Panc1 (cell line): ENCODE data around the gene SPATA16. TPM values are rescaled to one million over a fixed set of nuclear protein-coding genes. Genes with fewer than 3 reads are reported as not detected.

Experiments
- ATAC-seq: fragments of 200-7000 bp; cut with Tn5 transposase; 2 replicates; pipeline ENCODE4 v1.9.1; 2020; ENCODE audit warnings: mild to moderate bottlenecking, moderate library complexity
- BruUV-seq: library from RNA; stranded (reverse); fragments of 400-500 nt; replicated peaks from 2 replicates; lab custom pipeline; 2021; lab: Mats Ljungman, UMichigan
- CTCF ChIA-PET: fragments of 300-600 bp; sonication (Branson Sonifier 250); formaldehyde crosslinking; loops from one replicate; lab custom pipeline; 2022; ENCODE audit warnings: antibody characterized with exemption; lab: Charles Lee
- POLR2A ChIA-PET: fragments of 300-600 bp; sonication (Branson Sonifier 250); formaldehyde crosslinking; loops from one replicate; lab custom pipeline; 2022; ENCODE audit warnings: antibody characterized with exemption; lab: Charles Lee
- DNase-seq: peaks from one replicate; pipeline ENCODE4 v3.0.0-alpha.2; 2010; ENCODE audit warnings: low read depth, low spot score
- H3K27ac ChIP-seq: 2 replicates; pipeline ENCODE4 v1.5.1; 2011; ENCODE audit warnings: mild to moderate bottlenecking, low read length, inconsistent platforms
- H3K27me3 ChIP-seq: fragments of 200-500 bp; sonication (Bioruptor generic); 2 replicates; pipeline ENCODE4 v1.6.0; 2014; ENCODE audit warnings: low read length, inconsistent platforms; ENCODE audit not compliant: control insufficient read depth, insufficient read depth
- H3K36me3 ChIP-seq: fragments of 200-500 bp; sonication (Bioruptor generic); 2 replicates; pipeline ENCODE4 v1.5.1; 2014; ENCODE audit warnings: inconsistent platforms, mild to moderate bottlenecking, low read length, moderate library complexity; ENCODE audit not compliant: control insufficient read depth, insufficient read depth
- H3K4me1 ChIP-seq: 2 replicates; pipeline ENCODE4 v1.5.1; 2011; ENCODE audit warnings: inconsistent platforms, mild to moderate bottlenecking, low read length, moderate library complexity; ENCODE audit not compliant: control insufficient read depth, insufficient read depth
- H3K4me3 ChIP-seq, 2 experiments: 2 replicates each; pipeline ENCODE4 v1.5.1; 2011 to 2012; ENCODE audit warnings: low read depth in 2 of 2, low read length in 2 of 2, mild to moderate bottlenecking in 2 of 2, inconsistent platforms in 1 of 2, moderate library complexity in 1 of 2
- H3K9me3 ChIP-seq: fragments of 200-500 bp; sonication (Bioruptor generic); 2 replicates; pipeline ENCODE4 v1.5.1; 2014; ENCODE audit warnings: low read depth, mild to moderate bottlenecking, inconsistent platforms, low read length, moderate library complexity; ENCODE audit not compliant: control insufficient read depth, insufficient read depth
- POLR2AphosphoS5 ChIP-seq: IDR thresholded peaks from 2 replicates; pipeline ENCODE4 v1.6.1; 2012; ENCODE audit warnings: mild to moderate bottlenecking, low read depth, low read length, moderate library complexity
- SIN3A ChIP-seq: IDR thresholded peaks from 2 replicates; pipeline ENCODE4 v1.6.1; 2012; ENCODE audit warnings: low read depth, mild to moderate bottlenecking, low read length, moderate library complexity, borderline replicate concordance; ENCODE audit not compliant: insufficient read depth
- TCF7L2 ChIP-seq: IDR thresholded peaks from 2 replicates; pipeline ENCODE4 v1.6.1; 2011; ENCODE audit warnings: mild to moderate bottlenecking, low read depth, low read length, inconsistent platforms
- in situ Hi-C: cut with HindIII; loops from 2 replicates; pipeline ENCODE4 v1.10.0; 2016; ENCODE audit warnings: low sequenced_read_pairs, low pct_unique_long_range_greater_than_20kb
- intact Hi-C: fragments of 100-400 bp; cut with micrococcal nuclease; formaldehyde crosslinking; loops from one replicate; pipeline ENCODE4 v1.10.0; 2022; ENCODE audit not compliant: unreplicated experiment
- total RNA-seq: library from RNA; stranded (reverse); gene quantifications from one replicate; pipeline ENCODE4 v1.2.1, GENCODE V29; 2021; ENCODE audit not compliant: unreplicated experiment
- TF ChIP-seq, protein P1 (sequence below), 2 experiments: IDR thresholded peaks; 2 replicates each; pipeline ENCODE4 v1.6.1; 2011 to 2012; ENCODE audit warnings: low read depth in 2 of 2, control low read depth in 1 of 2, low read length in 1 of 2, mild to moderate bottlenecking in 1 of 2, moderate library complexity in 1 of 2; ENCODE audit not compliant: insufficient read depth in 1 of 2
- TF ChIP-seq, protein P2 (sequence below): fragments of 450-650 bp; IDR thresholded peaks from 2 replicates; pipeline ENCODE4 v1.5.1; 2017; ENCODE audit warnings: mild to moderate bottlenecking

Gene SPATA16
- total RNA-seq, 1 experiment from 2014 or later, result not detected

GRCh38 chr3:172929451-172929850 lies 211.6 kb downstream of the SPATA16 start:
- no peak for TF ChIP-seq TCF7L2
- TF ChIP-seq, protein P1, sequence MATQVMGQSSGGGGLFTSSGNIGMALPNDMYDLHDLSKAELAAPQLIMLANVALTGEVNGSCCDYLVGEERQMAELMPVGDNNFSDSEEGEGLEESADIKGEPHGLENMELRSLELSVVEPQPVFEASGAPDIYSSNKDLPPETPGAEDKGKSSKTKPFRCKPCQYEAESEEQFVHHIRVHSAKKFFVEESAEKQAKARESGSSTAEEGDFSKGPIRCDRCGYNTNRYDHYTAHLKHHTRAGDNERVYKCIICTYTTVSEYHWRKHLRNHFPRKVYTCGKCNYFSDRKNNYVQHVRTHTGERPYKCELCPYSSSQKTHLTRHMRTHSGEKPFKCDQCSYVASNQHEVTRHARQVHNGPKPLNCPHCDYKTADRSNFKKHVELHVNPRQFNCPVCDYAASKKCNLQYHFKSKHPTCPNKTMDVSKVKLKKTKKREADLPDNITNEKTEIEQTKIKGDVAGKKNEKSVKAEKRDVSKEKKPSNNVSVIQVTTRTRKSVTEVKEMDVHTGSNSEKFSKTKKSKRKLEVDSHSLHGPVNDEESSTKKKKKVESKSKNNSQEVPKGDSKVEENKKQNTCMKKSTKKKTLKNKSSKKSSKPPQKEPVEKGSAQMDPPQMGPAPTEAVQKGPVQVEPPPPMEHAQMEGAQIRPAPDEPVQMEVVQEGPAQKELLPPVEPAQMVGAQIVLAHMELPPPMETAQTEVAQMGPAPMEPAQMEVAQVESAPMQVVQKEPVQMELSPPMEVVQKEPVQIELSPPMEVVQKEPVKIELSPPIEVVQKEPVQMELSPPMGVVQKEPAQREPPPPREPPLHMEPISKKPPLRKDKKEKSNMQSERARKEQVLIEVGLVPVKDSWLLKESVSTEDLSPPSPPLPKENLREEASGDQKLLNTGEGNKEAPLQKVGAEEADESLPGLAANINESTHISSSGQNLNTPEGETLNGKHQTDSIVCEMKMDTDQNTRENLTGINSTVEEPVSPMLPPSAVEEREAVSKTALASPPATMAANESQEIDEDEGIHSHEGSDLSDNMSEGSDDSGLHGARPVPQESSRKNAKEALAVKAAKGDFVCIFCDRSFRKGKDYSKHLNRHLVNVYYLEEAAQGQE (IDR thresholded peaks at IDR 0.05; ENCODE audit: insufficient read depth in 1 of 2, low read depth in 2 of 2, low read length in 1 of 2), result no peak
- TF ChIP-seq SIN3A, result no peak
- TF ChIP-seq, protein P2, sequence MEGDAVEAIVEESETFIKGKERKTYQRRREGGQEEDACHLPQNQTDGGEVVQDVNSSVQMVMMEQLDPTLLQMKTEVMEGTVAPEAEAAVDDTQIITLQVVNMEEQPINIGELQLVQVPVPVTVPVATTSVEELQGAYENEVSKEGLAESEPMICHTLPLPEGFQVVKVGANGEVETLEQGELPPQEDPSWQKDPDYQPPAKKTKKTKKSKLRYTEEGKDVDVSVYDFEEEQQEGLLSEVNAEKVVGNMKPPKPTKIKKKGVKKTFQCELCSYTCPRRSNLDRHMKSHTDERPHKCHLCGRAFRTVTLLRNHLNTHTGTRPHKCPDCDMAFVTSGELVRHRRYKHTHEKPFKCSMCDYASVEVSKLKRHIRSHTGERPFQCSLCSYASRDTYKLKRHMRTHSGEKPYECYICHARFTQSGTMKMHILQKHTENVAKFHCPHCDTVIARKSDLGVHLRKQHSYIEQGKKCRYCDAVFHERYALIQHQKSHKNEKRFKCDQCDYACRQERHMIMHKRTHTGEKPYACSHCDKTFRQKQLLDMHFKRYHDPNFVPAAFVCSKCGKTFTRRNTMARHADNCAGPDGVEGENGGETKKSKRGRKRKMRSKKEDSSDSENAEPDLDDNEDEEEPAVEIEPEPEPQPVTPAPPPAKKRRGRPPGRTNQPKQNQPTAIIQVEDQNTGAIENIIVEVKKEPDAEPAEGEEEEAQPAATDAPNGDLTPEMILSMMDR, result no peak
- TF ChIP-seq POLR2AphosphoS5, result no peak
- in situ Hi-C loops, result no loop called here

DNA sequence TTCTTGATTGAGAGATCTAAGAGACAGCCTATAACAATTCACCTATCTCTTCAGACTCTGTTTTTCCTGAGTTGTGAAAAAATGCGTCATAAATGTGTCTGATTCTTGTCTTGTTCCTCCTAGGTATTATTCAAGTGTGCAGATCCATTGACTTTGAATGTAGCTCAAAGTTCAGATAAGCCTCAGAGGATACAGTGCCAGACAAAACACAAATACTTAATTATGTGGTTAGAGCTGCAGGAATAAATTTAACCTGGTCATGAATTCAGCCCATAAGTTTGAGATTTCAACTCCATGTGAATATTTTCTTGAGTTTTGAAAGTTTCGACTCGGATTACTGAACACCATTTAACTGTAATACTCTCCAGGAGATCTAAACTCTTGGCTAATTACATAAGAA lies 216.5 kb downstream of the SPATA16 start:
- intact Hi-C loops, result no loop called here
- H3K36me3 ChIP-seq, result no peaks in the 10 kb centered on the region
- TF ChIP-seq, protein P2, result no peak
- TF ChIP-seq TCF7L2 (no peak), POLR2AphosphoS5 (no peak), SIN3A (no peak)
- TF ChIP-seq, protein P1 (IDR thresholded peaks at IDR 0.05; ENCODE audit: insufficient read depth in 1 of 2, low read depth in 2 of 2, low read length in 1 of 2), result no peak
- BruUV-seq, result no TSS peak
- ChIA-PET POLR2A (no interaction called here), CTCF (no interaction called here)
- in situ Hi-C loops, result no loop called here
- DNase-seq, result no peak
- H3K27ac ChIP-seq, result no peak overlapping the region
- H3K9me3 ChIP-seq, result no peaks in the 10 kb centered on the region
- no peak for ATAC-seq
- no peaks in the 10 kb centered on the region for H3K4me1 ChIP-seq
- H3K27me3 ChIP-seq, result no peaks in the 10 kb centered on the region
- no peak overlapping the region for H3K4me3 ChIP-seq

More at GRCh38 chr3:172929451-172929850, 211.6 kb downstream of the SPATA16 start:
- Histone ChIP-seq H3K4me1 (no peaks in the 10 kb centered on the region), H3K4me3 (no peak overlapping the region), H3K36me3 (no peaks in the 10 kb centered on the region), H3K9me3 (no peaks in the 10 kb centered on the region), H3K27me3 (no peaks in the 10 kb centered on the region), H3K27ac (no peak overlapping the region)
- ChIA-PET POLR2A (no interaction called here), CTCF (no interaction called here)
- no peak for DNase-seq
- ATAC-seq, result no peak
- no TSS peak for BruUV-seq
- intact Hi-C loops, result no loop called here
